Activated naive CD4-positive, alpha-beta T cell treated with anti-CD3 and anti-CD28 coated beads, Interleukin-2, amount 10 ng/mL, durations not matched to agents 7 days and 5 days (primary cell): Measurements from ENCODE around the gene CALCOCO2.

Experiments
- CTCF ChIA-PET: fragments of 350-600 bp; sonication (Branson Sonifier 250); formaldehyde crosslinking; loops from one replicate; lab custom pipeline; 2021; ENCODE audit warnings: antibody characterized with exemption; lab: Charles Lee
- DNase-seq: peaks from one replicate; pipeline ENCODE4 v3.0.0-alpha.2; 2020
- H3K27ac Mint-ChIP-seq: one replicate; pipeline ENCODE4 v1.8.0; 2021; ENCODE audit warnings: mild to moderate bottlenecking, moderate library complexity, mixed read lengths
- H3K27me3 Mint-ChIP-seq: one replicate; pipeline ENCODE4 v1.8.0; 2021; ENCODE audit warnings: mild to moderate bottlenecking, mixed read lengths
- H3K36me3 Mint-ChIP-seq: one replicate; pipeline ENCODE4 v1.8.0; 2021; ENCODE audit warnings: mixed read lengths
- H3K4me1 Mint-ChIP-seq: one replicate; pipeline ENCODE4 v1.8.0; 2021; ENCODE audit warnings: mixed read lengths
- H3K4me3 Mint-ChIP-seq: one replicate; pipeline ENCODE4 v1.8.0; 2021; ENCODE audit warnings: mild to moderate bottlenecking, moderate library complexity, mixed read lengths
- H3K9me3 Mint-ChIP-seq: one replicate; pipeline ENCODE4 v1.8.0; 2021; ENCODE audit warnings: mixed read lengths

CALCOCO2 gene

DNA sequence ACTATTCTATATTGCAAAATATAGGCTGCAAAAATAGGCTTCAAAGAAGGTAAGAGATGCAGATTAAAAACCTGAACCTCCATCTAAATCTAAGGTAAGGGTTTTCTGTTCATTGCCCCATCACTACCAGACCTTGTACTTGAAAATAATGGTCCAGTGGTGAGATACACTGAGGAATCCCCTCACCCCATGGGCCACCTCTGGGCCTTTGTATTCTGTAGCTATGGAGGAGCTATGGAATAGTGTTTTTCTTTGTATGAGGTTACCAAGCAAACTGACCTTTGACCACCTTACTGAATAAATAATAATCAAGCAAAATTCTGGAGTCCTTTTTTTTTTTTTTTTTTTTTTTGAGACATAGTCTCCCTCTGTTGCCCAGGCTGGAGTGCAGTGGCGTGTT is 72.6 kb downstream of the CALCOCO2 start:
- H3K27me3 Mint-ChIP-seq, result no peaks in the 10 kb centered on the region
- DNase-seq, result no peak
- no peaks in the 10 kb centered on the region for H3K9me3 Mint-ChIP-seq
- no peaks in the 10 kb centered on the region for H3K36me3 Mint-ChIP-seq
- no peak overlapping the region for H3K4me3 Mint-ChIP-seq
- H3K4me1 Mint-ChIP-seq, result peaks cover 8% of the 10 kb centered on the region
- H3K27ac Mint-ChIP-seq, result no peak overlapping the region
- CTCF ChIA-PET, result no interaction called here

DNA sequence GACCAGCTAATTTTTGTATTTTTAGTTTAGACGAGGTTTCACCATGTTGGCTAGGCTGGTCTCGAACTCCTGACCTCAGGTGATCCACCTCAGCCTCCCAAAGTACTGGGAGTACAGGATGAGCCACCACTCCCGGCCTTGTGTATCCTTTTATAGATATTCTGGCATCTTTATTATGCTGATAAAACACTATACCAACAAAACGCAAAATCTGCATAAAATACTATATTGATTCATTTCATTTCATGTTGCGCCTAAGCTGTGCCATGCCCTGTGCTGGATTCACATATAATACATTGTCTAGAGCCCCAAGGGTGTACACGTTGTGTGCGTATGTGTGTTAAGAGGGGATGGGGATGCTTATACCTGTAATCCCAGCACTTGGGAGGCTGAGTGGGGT is 73.6 kb downstream of the CALCOCO2 start:
- CTCF ChIA-PET, result no interaction called here
- Mint-ChIP-seq H3K36me3 (peaks cover 3% of the 10 kb centered on the region), H3K4me3 (no peak overlapping the region), H3K27ac (no peak overlapping the region), H3K4me1 (peaks cover 13% of the 10 kb centered on the region), H3K9me3 (no peaks in the 10 kb centered on the region), H3K27me3 (no peaks in the 10 kb centered on the region)
- DNase-seq, result no peak

DNA sequence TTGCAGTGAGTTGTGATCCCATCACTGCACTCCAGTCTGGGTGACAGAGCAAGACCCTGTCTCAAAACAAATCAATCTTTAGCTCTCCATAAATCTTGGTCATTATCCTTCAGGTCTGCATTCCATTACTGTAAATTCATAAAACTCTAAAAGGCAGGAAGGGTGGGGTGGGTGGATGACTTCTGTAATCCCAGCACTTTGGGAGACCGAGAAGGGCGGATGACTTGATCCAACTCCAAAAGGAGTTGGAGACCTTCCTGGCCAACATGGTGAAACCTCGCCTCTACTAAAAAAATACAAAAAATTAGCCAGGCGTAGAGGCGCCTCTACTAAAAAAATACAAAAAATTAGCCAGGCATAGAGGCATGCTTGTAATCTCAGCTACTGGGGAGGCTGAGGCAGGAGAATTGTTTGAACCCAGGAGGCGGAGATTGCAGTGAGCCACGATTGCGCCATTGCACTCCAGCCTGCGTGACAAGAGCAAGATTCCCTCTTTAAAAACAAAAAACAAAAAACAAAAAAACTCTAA is 75.2 kb downstream of the CALCOCO2 start:
- no peak overlapping the region for H3K4me3 Mint-ChIP-seq
- CTCF ChIA-PET, result no interaction called here
- peaks cover 29% of the 10 kb centered on the region for H3K4me1 Mint-ChIP-seq
- DNase-seq, result no peak
- H3K9me3 Mint-ChIP-seq, result no peaks in the 10 kb centered on the region
- H3K36me3 Mint-ChIP-seq, result peaks cover 11% of the 10 kb centered on the region
- H3K27me3 Mint-ChIP-seq, result no peaks in the 10 kb centered on the region
- H3K27ac Mint-ChIP-seq, result no peak overlapping the region

DNA sequence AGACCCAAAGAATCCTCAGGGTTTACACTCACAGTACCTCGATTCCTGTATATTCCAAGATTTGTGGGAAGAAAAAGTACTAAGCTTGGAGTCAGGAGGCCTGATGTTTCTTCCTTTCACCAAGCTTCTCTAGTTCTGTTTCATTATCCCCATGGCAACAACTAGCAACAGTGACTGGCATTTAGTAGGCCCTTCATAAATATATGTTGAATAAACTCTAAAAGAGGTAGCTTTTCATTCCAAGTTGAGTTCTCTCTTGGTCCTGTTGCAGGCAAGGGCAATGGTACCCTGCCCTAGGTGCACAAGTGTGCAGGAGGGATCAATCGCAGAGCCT is 76.8 kb downstream of the CALCOCO2 start:
- peaks cover 18% of the 10 kb centered on the region for H3K36me3 Mint-ChIP-seq
- peak overlapping the region; percentile 88 for H3K27ac Mint-ChIP-seq
- no peaks in the 10 kb centered on the region for H3K27me3 Mint-ChIP-seq
- CTCF ChIA-PET, result no interaction called here
- no peak for DNase-seq
- H3K4me3 Mint-ChIP-seq, result peak overlapping the region; percentile 80
- peaks cover 42% of the 10 kb centered on the region for H3K4me1 Mint-ChIP-seq
- no peaks in the 10 kb centered on the region for H3K9me3 Mint-ChIP-seq

DNA sequence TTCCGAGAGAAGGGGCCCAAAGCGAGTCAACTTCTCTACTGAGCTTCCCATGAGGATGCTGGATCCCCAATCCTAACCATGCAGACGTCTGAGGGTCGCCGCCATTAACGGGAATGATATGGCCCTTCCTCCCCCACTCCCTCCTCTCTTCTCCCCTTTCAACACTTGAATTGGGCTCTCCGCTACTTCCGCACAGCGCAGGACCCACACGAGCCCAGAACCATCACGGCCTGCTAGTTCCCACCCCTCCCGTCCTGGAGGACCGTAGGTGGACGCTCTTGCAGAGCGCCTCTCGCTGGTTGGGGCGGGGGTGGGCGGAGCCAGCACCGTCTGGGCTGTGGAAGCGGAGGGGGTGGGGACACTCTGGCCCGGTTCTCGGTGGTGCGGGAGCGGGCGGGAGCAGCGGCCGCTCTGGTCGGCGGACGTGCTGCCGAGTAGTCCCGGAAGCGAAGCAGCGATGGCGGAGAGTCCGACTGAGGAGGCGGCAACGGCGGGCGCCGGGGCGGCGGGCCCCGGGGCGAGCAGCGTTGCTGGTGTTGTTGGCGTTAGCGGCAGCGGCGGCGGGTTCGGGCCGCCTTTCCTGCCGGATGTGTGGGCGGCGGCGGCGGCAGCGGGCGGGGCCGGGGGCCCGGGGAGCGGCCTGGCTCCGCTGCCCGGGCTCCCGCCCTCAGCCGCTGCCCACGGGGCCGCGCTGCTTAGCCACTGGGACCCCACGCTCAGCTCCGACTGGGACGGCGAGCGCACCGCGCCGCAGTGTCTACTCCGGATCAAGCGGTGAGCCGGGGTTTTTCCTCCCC is 77.4 kb downstream of the CALCOCO2 start, which contains the start of gene UBE2Z:
Gene UBE2Z (plus strand): TSS at position 361 of the 797 bp plus-strand sequence. CDS start 97 bp downstream, at position 458.
- H3K36me3 Mint-ChIP-seq, result peaks cover 24% of the 10 kb centered on the region
- H3K27me3 Mint-ChIP-seq, result no peaks in the 10 kb centered on the region
- H3K4me3 Mint-ChIP-seq, result peak within 1 kb of the TSS; percentile 98
- DNase-seq, result peak; percentile 92
- H3K4me1 Mint-ChIP-seq, result peaks cover 48% of the 10 kb centered on the region
- CTCF ChIA-PET, result no interaction called here
- peak within 1 kb of the TSS; percentile 93 for H3K27ac Mint-ChIP-seq
- no peaks in the 10 kb centered on the region for H3K9me3 Mint-ChIP-seq

DNA sequence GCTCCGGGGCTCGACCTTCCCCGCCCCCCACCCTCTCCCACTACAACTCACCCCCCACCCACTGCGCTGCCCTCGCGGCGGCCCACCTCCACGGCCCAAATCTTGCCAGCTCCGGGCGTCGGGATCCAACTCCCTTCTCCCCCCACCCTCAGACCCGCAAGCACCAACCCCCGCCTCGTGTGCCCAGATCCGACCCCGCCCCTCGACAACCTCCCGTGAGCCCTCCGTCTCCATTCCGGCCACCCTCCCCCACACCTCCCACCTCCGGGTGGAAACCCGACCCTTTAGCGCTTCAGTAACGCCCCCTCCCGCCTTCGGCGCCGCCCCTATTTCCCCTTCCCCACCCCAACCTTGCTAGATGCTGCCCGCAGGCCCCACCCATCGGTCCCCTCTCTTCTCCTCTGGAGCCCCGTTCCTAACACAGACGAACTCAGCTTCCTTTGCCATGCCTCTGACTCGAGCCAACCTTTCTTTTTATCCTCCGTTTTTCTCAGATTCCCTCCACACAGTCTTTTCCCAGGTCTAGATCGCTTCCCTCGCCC is 78.1 kb downstream of the CALCOCO2 start:
- Mint-ChIP-seq H3K4me3 (peak overlapping the region; percentile 98), H3K4me1 (peaks cover 54% of the 10 kb centered on the region), H3K27me3 (no peaks in the 10 kb centered on the region), H3K9me3 (no peaks in the 10 kb centered on the region), H3K27ac (peak overlapping the region; percentile 93), H3K36me3 (peaks cover 29% of the 10 kb centered on the region)
- peak; percentile 93 for DNase-seq
- CTCF ChIA-PET, result interaction anchor here (0.6 to 1.1 kb wide), 3 partner anchors 15 to 1566 kb away, joined by 3 to 4 read pairs (median 3); no protein-coding TSS in a partner anchor

DNA sequence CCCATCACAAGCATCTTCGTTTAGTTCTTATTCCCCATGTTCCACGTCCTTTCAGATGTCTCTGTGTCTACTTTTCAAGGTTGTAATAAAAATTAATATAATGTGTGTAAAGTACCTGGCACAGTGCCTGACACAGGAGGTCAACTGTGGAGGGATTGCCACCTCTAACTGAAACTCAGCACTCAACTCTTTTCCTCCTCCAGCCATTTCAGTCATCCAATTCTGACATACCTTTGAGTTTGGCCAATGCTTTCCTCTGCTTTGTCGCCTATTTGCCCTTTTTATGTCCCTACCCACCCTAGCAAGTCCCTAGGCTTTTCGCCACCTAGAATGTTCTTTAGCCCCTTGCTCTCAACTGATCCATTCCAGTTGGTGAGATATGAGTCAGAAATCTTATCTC is 78.9 kb downstream of the CALCOCO2 start:
- no peaks in the 10 kb centered on the region for H3K9me3 Mint-ChIP-seq
- CTCF ChIA-PET, result interaction anchor here (0.6 to 1.1 kb wide), 3 partner anchors 16 to 1565 kb away, joined by 3 to 4 read pairs (median 3); no protein-coding TSS in a partner anchor
- peaks cover 36% of the 10 kb centered on the region for H3K36me3 Mint-ChIP-seq
- H3K4me1 Mint-ChIP-seq, result peaks cover 63% of the 10 kb centered on the region
- no peaks in the 10 kb centered on the region for H3K27me3 Mint-ChIP-seq
- peak overlapping the region; percentile 98 for H3K4me3 Mint-ChIP-seq
- DNase-seq, result no peak
- peak overlapping the region; percentile 35 for H3K27ac Mint-ChIP-seq

DNA sequence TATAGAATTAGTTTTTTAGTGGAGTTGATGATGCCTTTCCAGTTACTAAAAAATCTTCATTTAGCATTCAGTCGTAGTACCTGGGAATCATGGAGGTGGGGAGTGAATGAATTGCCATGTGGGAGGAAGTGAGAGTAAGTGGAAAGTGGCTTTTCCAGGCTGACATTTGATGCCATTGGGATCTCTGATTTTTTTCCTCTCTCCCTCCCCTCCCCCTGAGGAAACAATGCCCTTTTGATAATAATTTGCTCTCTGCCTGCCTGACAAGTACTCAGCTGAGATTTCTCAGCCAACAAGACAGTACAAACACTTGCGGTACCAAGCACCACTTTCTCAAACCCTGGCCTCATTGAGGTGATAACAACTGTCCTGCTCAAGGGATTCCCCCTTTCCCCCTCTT is 79.5 kb downstream of the CALCOCO2 start:
- H3K4me1 Mint-ChIP-seq, result peaks cover 69% of the 10 kb centered on the region
- peak overlapping the region; percentile 98 for H3K4me3 Mint-ChIP-seq
- H3K27me3 Mint-ChIP-seq, result no peaks in the 10 kb centered on the region
- peaks cover 37% of the 10 kb centered on the region for H3K36me3 Mint-ChIP-seq
- H3K9me3 Mint-ChIP-seq, result no peaks in the 10 kb centered on the region
- H3K27ac Mint-ChIP-seq, result no peak overlapping the region
- no peak for DNase-seq
- CTCF ChIA-PET, result no interaction called here

DNA sequence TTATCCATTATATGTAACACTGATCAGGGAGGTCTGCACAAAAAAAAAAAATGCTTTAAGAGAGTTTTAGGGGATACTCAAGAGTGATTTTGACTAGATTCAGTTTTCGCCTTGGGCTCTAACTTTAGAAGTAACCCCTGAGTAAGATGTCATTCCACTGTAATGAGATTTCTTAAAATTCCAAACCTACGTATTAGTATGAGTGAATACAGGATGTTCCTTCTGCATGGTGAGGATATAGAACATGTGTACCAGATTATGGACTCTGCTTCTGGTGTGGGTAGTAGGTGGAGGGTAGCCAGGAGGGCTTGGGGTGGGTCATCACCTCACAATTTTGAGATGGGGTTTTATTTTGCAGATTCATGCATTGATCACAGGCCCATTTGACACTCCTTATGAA is 81.6 kb downstream of the CALCOCO2 start:
- Mint-ChIP-seq H3K4me1 (peaks cover 76% of the 10 kb centered on the region), H3K27me3 (no peaks in the 10 kb centered on the region), H3K4me3 (no peak overlapping the region), H3K27ac (no peak overlapping the region), H3K36me3 (peaks cover 49% of the 10 kb centered on the region), H3K9me3 (no peaks in the 10 kb centered on the region)
- CTCF ChIA-PET, result no interaction called here
- DNase-seq, result no peak
